ENCODE results near the gene SERINC2.
A peak's percentile ranks its signal among the peaks of the same experiment; 100 is the strongest.

The SERINC2 gene

DNA sequence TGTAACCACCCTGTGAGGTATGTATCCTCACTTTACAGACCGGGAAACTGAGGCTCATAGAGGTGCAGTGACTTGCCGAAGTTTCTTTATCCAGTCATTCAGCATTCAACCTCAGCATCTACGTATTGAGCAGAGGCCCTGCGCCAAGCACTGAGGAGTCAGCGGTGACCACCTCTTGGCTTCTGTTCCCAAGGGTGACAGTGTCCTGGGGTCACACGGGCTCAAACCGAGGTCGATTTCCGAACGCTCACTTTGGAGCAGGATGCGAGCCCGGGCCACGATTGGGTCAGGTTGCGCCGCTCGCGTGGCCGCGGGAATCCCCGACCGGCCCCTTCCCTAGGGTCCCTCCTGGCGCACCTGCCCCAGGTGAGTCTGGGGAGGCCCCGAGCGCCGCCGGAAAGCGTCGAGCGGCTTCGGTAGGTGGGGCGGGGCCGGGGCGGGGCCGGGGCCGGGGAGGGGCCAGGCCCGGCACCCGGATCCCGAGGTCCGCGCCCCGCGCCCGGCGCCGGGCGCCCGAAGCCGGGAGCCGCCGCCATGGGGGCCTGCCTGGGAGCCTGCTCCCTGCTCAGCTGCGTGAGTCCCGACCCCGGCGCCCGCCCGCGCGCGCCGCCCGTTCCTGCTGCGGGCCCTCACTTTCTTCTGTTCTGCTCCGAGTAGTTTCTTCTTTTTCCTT is at the start of gene SERINC2:
Gene SERINC2, plus strand, starts transcription at position 482 of the 673 bp plus-strand sequence. Its CDS starts 53 bp downstream, at position 535.
- Mint-ChIP-seq H3K4me3 (peak within 1 kb of the TSS; percentile 98 to 99 (median 98)), H3K9me3 (no peaks in the 10 kb centered on the region), H3K27ac (peak within 1 kb of the TSS; percentile 92 to 99 (median 96)), H3K36me3 (ENCODE audit: low read depth) (peaks cover 7% of the 10 kb centered on the region), H3K27me3 (ENCODE audit: low read depth) (peaks cover 41% of the 10 kb centered on the region), H3K4me1 (peaks cover 38% of the 10 kb centered on the region)
- TF ChIP-seq, protein P1, sequence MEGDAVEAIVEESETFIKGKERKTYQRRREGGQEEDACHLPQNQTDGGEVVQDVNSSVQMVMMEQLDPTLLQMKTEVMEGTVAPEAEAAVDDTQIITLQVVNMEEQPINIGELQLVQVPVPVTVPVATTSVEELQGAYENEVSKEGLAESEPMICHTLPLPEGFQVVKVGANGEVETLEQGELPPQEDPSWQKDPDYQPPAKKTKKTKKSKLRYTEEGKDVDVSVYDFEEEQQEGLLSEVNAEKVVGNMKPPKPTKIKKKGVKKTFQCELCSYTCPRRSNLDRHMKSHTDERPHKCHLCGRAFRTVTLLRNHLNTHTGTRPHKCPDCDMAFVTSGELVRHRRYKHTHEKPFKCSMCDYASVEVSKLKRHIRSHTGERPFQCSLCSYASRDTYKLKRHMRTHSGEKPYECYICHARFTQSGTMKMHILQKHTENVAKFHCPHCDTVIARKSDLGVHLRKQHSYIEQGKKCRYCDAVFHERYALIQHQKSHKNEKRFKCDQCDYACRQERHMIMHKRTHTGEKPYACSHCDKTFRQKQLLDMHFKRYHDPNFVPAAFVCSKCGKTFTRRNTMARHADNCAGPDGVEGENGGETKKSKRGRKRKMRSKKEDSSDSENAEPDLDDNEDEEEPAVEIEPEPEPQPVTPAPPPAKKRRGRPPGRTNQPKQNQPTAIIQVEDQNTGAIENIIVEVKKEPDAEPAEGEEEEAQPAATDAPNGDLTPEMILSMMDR (IDR thresholded peaks at IDR 0.05; ENCODE audit: unreplicated experiment in 3 of 3) = no peak

DNA sequence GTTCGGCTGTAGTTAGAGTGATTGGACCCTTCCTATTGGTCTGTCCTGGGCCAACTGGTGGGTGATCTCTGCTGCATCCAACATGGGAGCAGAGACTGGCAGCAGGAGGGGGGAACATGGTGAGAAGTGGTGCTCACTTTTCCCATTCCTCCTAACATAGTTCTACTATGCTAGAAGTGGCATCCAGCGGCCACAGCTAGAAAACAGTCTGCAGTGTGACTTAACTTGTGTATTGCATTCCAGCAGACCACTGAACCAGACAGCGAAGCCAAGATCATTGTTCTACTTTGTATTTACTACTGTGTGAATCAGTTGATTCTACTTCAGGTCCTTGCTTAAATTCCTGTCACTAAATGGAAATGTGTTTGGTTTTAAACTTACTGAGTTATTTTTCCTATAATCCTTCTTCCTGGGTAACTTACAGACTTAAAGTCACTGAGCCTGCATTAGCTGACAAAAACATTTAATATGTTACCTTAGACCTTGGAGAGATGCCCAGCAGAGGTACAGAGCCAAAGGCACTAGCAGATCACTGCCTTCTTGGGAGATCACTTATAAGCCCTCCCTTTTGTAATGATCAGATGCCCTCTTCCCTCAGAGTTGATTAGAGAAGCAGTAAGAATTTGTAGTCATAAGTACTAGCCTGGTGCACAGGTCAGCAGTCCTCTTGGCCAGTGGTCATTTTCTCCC is 48.3 kb upstream of the SERINC2 start:
- TF ChIP-seq, protein P1 (IDR thresholded peaks at IDR 0.05; ENCODE audit: unreplicated experiment in 3 of 3) = no peak
- Mint-ChIP-seq H3K4me1 (peaks cover 18% of the 10 kb centered on the region), H3K27me3 (ENCODE audit: low read depth) (no peaks in the 10 kb centered on the region), H3K36me3 (ENCODE audit: low read depth) (peaks cover 45% of the 10 kb centered on the region), H3K9me3 (no peaks in the 10 kb centered on the region), H3K27ac (peak overlapping the region; percentile 78 to 90 (median 90)), H3K4me3 (no peak overlapping the region)

DNA sequence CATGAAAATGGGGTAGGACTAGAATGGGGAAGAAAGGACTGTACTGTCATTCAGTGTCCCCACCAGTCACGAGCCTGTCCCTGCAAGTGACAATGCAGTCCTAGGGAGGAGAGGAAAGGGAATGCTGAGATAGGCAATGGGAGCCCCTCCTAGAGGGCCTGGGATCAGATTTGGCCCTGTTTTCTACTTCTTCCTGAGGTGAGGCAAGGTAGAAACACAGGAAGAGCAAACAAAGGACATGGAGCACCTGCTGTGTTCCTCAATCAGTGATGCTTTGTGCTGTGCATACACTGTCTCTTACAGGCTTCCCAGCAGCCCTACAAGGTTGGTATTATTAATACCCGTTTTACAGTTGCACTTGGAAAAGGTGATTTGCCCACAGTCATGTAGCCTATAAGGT is 46.2 kb upstream of the SERINC2 start:
- no peak overlapping the region for H3K27ac Mint-ChIP-seq
- no peaks in the 10 kb centered on the region for H3K27me3 Mint-ChIP-seq (ENCODE audit: low read depth)
- H3K36me3 Mint-ChIP-seq (ENCODE audit: low read depth) = peaks cover 33% of the 10 kb centered on the region
- TF ChIP-seq, protein P1 (IDR thresholded peaks at IDR 0.05; ENCODE audit: unreplicated experiment in 3 of 3) = no peak
- no peaks in the 10 kb centered on the region for H3K9me3 Mint-ChIP-seq
- H3K4me3 Mint-ChIP-seq = no peak overlapping the region
- peaks cover 34% of the 10 kb centered on the region for H3K4me1 Mint-ChIP-seq

DNA sequence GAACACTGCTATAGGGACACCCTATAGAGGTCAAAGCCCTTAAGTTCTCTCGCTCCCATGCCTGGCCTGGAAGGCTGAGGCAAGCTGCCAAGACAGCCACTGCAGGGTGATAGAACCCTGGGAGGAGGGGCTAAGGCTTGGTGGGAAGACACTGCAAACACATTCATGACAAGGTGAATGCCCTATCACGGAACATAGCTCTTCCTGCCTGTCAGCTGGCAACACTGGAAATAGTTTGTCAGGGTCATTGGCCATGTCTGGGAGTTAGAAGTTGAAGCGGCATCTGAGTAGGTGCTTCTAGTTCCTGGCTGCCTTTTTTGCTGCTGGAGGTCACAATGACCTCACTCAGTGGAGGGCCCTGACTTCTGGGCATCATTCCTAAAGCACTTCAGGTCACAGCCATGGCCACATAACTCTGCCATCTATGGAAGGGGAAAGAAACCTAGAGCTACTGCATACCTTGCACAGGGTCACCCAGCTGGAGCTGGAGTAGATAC is 44.4 kb upstream of the SERINC2 start:
- peaks cover 52% of the 10 kb centered on the region for H3K4me1 Mint-ChIP-seq
- H3K9me3 Mint-ChIP-seq = no peaks in the 10 kb centered on the region
- H3K27ac Mint-ChIP-seq = peak overlapping the region in 1 of 3 experiments; percentile 38
- TF ChIP-seq, protein P1 (IDR thresholded peaks at IDR 0.05; ENCODE audit: unreplicated experiment in 3 of 3) = no peak
- no peak overlapping the region for H3K4me3 Mint-ChIP-seq
- peaks cover 26% of the 10 kb centered on the region for H3K36me3 Mint-ChIP-seq (ENCODE audit: low read depth)
- no peaks in the 10 kb centered on the region for H3K27me3 Mint-ChIP-seq (ENCODE audit: low read depth)

DNA sequence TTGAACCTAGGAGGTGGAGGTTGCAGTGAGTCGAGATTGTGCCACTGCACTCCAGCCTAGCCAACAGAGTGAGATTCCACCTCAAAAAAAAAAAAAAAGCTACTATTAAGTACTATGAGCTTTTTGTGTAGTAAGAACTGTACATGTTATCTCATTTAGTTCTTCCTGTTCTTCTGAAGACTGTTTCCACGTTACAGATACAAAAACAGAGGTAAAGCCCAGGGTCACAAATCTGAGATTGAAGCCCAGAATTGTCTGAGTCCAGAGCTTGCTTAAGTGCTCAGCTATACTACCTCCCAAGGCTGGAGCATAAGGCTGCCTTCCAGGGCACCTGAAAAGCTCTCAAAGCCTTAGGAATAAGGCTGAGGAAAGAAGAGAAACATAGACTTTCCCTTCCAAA is 43.0 kb upstream of the SERINC2 start:
- Mint-ChIP-seq H3K36me3 (ENCODE audit: low read depth) (peaks cover 15% of the 10 kb centered on the region), H3K4me1 (peaks cover 54% of the 10 kb centered on the region), H3K4me3 (no peak overlapping the region), H3K27ac (peak overlapping the region in 2 of 3 experiments; percentile 62 to 98), H3K9me3 (no peaks in the 10 kb centered on the region), H3K27me3 (ENCODE audit: low read depth) (no peaks in the 10 kb centered on the region)
- TF ChIP-seq, protein P1 (IDR thresholded peaks at IDR 0.05; ENCODE audit: unreplicated experiment in 3 of 3) = no peak

Measured in nephron (organoid).